ENCODE results near the gene PKDREJ.
"Not testable (repeated sequence)": the region's sequence is repeated elsewhere in the genome, so short reads cannot be mapped to it uniquely, and the experiment has no call there.

PKDREJ gene

GRCh38 chr22:46263216-46263590, at the start of gene PKDREJ:
Gene PKDREJ, minus strand, starts transcription at chr22:46263343. Its CDS starts 21 bp downstream, at chr22:46263322.
- DNase-seq (ENCODE audit: low read depth in 1 of 2, low spot score in 1 of 2), result no peak

- not testable (repeated sequence) for DNase-seq (ENCODE audit: low read depth in 1 of 2, low spot score in 1 of 2)
Measured at GRCh38 chr22:46312848-46313247, 49.7 kb upstream of the PKDREJ start.

DNA sequence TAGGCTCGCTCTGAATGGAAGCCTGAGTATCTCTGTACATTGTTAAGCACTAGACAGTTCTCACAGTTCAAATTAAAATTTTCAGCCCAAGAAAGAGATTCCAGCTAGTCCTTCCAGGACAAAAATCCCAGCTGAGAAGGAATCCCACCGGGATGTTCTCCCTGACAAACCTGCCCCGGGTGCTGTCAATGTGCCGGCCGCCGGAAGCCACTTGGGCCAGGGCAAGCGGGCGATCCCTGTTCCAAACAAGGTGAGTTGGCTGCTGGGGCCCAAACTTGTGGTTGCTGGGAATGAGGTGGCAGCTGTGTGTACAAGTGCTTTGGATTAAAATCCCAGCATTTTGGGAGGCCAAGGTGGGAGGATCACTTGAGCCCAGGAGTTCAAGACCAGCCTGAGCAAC, 48.9 kb upstream of the PKDREJ start:
- DNase-seq (ENCODE audit: low read depth in 1 of 2, low spot score in 1 of 2), result no peak

DNA sequence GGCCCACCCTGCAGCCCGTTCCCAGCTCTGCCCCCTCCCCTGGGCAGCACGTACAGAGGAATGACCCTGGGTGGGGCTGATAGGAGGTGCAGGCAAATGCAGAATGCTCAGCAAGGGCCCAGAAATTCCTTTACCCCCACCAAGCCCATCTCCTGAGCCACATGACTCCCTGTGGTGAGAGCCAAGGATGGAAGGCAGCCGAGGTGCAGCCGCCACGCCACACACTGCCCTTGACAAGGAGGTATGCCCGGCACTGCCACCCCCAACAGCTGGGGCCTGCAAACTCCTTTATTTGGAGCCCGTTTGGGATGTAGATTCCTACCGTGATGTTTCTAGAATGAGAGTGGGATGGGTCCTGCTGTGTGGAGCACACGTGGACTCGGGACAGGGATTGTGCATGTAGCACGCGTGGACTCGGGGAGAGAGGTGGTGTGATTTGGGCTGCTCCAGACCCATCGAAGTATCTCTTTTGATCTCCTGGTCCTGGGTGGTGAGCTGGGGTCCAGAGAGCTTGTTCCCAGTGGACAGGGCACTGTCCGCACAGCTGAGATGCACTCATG, 46.5 kb upstream of the PKDREJ start:
- DNase-seq (ENCODE audit: low read depth in 1 of 2, low spot score in 1 of 2), result no peak

GRCh38 chr22:46308283-46308988, 45.3 kb upstream of the PKDREJ start:
- DNase-seq (ENCODE audit: low read depth in 1 of 2, low spot score in 1 of 2), result no peak

DNA sequence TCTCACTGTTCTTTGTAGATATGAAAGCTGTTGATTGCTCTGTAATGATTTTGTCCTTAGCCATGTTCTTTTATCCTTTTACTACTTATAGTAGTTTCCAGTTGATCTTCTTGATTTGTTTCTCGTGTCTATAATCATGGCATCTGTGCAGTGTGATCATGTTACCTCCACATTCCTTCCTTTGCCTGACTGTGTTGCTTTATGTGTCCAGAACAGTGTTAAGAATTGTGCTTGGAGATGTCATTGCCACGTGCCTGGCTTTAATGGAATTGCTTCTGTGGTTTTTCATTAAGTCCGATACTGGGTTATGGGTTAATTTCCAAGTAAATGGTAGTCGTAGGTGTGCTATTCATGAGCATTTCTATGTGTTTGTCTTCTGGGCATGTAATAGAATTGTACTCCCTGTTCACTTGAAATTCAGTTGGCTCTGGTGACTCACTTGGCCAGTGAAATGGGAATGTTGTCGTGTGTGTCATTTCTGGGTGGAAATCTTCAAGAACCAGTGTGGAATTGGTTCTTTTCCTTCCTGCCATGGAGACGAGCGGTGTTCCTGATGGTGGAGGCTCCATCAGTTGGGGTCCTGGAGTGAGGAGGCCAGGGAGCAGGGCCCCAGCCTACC, 40.3 kb upstream of the PKDREJ start:
- no peak for DNase-seq (ENCODE audit: low read depth in 1 of 2, low spot score in 1 of 2)

- DNase-seq (ENCODE audit: low read depth in 1 of 2, low spot score in 1 of 2), result no peak
Measured at GRCh38 chr22:46300491-46300890, 37.3 kb upstream of the PKDREJ start.

- no peak for DNase-seq (ENCODE audit: low read depth in 1 of 2, low spot score in 1 of 2)
Measured at GRCh38 chr22:46299101-46299500, 36.0 kb upstream of the PKDREJ start.

DNA sequence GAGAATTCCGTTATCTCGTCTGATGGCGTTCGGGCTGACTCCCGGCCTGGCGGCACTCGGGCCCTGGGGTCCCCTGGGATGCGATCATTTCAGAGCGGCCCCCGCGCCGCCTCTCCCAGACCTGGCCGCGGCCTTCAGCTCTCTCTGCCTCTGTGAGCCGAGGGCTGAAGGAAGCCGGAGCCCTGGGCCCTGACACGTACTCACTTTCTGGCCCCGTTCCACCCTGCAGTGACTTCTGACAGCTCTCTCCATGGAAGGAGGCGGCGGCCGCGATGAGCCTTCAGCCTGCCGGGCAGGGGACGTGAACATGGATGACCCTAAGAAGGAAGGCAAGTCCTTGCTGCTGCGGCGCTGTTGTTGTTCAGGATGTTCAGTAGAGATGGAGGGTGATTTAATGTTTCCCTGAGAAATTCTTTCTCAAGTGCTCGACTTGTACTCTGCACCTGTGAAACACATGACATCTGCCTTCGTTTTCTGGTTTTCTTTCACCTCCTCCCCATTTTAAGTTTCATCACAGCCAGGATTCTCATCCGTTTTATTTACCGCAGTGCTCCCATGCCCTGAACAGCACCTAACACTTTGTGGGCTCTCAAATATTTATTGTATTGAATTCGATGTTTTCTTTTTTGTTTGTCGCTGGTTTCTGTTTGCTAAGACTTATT, 34.1 kb upstream of the PKDREJ start:
- DNase-seq (ENCODE audit: low read depth in 1 of 2, low spot score in 1 of 2), result no peak

DNA sequence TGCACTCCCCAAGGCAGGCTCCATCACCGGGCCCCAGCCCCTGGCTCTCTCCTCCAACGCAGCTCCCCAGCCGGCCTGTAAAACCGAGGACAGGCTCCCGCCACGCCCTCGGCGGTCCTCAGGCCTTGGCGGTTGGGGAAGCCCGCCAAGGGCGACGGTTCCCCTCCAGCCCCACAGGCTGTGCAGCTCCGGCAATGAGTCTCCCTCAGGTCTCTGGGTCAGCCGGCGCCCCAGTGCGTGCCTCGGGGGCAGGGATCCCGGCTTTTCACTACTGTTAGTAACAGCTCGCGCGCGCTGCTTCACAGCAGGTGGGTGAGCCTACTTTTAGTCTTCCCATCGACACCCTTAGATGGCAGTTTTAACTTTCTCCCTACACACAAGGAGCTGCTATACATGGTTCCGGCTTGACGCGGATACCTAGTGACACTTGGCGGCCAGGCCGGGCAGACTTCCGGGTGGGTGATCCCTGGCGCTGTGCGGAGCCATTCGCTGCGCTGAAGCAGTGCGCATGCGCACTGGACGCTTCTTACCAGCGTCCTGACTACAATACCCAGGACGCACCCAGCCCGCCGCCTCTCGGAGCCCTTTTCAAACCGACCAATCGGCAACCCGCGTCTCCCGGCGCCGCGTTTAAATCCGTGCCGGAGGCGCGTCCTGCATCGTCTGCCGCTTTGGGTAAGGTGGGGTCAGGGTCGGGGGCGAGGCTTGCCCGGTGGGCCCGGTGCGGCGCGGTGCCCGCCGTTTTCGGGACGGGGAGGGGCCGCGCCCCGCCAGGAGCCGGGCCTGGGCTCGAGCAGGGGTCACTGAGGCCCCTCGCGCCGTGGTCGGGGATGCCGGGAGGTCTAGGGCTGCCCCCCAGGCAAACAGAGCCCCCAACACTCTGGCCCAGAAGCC, 33.4 kb upstream of the PKDREJ start, which contains the start of gene GTSE1:
TSS of gene GTSE1 (plus strand) at position 614 of the 894 bp plus-strand sequence. CDS start 531 bp downstream, outside the sequence.
- DNase-seq (ENCODE audit: low read depth in 1 of 2, low spot score in 1 of 2), result peak; percentile 93 to 94

- DNase-seq (ENCODE audit: low read depth in 1 of 2, low spot score in 1 of 2), result no peak
Measured at GRCh38 chr22:46295277-46295971, 32.3 kb upstream of the PKDREJ start.

DNA sequence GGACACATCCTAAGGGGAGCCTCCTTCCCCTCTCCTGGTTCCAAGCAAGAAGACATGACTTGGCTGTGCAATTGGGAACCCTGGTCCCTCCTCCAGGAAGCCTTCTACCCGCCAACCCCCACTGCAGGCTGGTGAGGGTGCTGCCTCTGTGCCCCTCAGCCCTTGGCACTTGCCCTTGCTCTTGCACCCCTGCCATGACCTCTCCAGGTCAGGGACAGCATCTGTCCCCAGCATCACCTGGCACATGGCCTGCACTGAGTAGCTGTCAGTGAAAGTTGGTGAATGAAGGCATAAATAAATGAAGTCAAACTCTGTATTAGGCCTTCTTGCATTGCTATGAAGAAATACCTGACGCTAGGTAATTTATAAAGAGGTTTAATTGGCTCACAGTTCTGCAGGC, 31.6 kb upstream of the PKDREJ start:
- no peak for DNase-seq (ENCODE audit: low read depth in 1 of 2, low spot score in 1 of 2)

GRCh38 chr22:46293577-46294260, 30.6 kb upstream of the PKDREJ start:
- DNase-seq (ENCODE audit: low read depth in 1 of 2, low spot score in 1 of 2), result no peak

GRCh38 chr22:46292732-46293131, 29.6 kb upstream of the PKDREJ start:
- DNase-seq (ENCODE audit: low read depth in 1 of 2, low spot score in 1 of 2), result no peak

GRCh38 chr22:46292173-46292572, 29.0 kb upstream of the PKDREJ start:
- no peak for DNase-seq (ENCODE audit: low read depth in 1 of 2, low spot score in 1 of 2)

- no peak for DNase-seq (ENCODE audit: low read depth in 1 of 2, low spot score in 1 of 2)
Measured at GRCh38 chr22:46290843-46291785, 28.0 kb upstream of the PKDREJ start.

- no peak for DNase-seq (ENCODE audit: low read depth in 1 of 2, low spot score in 1 of 2)
Measured at GRCh38 chr22:46290121-46290842, 27.1 kb upstream of the PKDREJ start.

All from stimulated activated CD4-positive, alpha-beta T cell treated with anti-CD3 and anti-CD28 coated beads, Interleukin-15, amount 100 ng/mL, for 1 hour (primary cell).